Stimulated activated CD4-positive, alpha-beta T cell treated with anti-CD3 and anti-CD28 coated beads, Interleukin-1b, Interleukin-23, amount 100 ng/mL, for 1 hour (primary cell): ENCODE measurements around the gene KDM3A.
"Not testable (repeated sequence)": the region's sequence is repeated elsewhere in the genome, so short reads cannot be mapped to it uniquely, and the experiment has no call there.

Experiments
- DNase-seq, 2 donors: peaks; one replicate each; pipeline ENCODE4 v3.0.0-alpha.2; 2020; ENCODE audit warnings: low read depth in 2 of 2

Gene KDM3A

GRCh38 chr2:86480105-86480504, 38.9 kb downstream of the KDM3A start:
- no peak for DNase-seq

DNA sequence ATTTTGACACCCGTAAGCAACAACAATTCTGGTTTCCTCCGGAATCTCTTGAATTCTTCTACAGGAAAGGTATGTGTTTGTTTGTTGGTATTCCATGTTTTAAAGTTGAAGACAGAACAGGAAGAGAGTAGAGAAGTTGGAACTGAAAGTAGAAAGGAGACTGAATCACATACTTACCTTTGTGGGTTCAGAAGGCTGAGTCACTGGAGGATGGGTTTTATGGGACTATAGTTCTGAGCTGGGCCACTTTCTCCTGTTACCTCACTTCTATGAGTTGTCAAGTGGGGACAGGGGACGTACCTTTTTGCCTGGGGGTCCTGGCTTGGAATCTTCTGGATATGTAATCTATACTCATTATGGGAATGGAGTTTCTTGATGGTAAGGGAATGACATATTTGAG, 40.9 kb downstream of the KDM3A start:
- no peak for DNase-seq

- DNase-seq: no peak
Observed at GRCh38 chr2:86484385-86484784, 43.2 kb downstream of the KDM3A start.

DNA sequence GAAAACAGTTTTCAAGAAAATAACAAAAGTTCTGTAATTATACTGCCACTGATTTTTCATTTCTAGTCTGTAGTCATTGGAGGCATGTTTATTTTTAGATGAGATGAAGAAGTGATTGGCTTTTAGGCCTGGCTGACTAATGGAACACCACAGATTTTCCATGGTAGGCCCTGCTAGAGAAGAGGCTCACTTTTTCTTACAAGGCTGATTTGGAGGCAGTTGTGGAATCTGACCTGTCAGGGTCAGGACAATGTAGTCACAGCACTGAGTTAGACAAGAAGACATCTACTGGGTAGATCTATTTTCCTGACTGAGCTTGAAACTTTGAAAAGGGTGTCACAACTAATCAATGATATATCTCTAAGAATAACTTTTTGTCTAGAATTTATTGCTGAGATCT, 43.9 kb downstream of the KDM3A start:
- DNase-seq: no peak

- DNase-seq: no peak
Observed at GRCh38 chr2:86485802-86486201, 44.6 kb downstream of the KDM3A start.

DNA sequence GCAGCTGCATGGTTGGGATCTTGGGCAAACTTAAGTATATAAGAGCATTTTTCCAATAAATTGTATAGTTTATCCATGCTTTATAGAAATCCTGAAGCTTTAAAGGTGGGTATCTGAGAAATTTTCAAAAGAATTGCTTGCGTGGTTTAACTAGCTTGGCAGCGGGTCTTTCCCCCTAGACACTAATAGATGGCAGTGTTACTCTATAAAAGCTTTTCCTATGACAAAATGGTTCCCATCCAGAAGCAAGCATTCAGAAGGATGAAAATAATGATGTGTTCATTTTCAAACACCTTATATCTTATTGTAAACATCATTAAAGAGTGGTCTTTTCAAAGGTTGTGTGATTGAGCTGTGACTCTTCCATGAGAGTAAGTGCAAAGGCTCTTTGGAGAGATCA, 45.9 kb downstream of the KDM3A start:
- no peak for DNase-seq

- DNase-seq: no peak
Observed at GRCh38 chr2:86488561-86489250, 47.5 kb downstream of the KDM3A start.

DNA sequence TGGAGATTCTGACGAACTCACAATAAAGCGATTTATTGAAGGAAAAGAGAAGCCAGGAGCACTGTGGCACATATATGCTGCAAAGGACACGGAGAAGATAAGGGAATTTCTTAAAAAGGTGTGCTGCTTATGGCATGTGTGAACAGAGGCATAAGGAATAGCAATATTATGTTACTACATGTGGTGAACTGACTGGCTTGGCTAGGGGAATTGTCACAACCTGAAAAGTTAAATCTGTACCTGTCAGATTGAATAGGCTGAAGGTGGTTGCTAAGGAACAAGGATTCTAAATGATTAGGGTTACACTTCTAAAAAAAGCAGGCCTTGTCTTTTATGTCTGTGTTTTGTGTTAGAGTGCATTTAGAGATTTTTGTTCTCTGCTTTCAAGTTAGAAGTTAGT, 48.4 kb downstream of the KDM3A start:
- DNase-seq: no peak

GRCh38 chr2:86490245-86490644, 49.1 kb downstream of the KDM3A start:
- DNase-seq: no peak

DNA sequence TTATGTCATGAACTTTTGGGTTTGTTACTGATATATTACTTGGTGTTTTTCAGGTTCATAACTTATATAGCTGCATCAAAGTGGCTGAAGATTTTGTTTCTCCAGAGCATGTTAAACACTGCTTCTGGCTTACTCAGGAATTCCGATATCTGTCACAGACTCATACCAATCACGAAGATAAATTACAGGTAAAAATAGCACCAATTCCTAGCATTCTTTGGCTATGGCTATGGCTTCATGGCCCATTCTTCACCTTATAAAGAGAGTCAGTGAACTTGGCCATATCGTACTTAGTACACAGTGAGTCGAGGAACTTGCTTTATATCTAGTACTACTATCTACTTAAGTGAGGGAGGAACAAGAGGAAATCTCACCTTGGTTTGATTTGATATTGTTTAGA, 49.9 kb downstream of the KDM3A start:
- DNase-seq: no peak

- DNase-seq: no peak
Observed at GRCh38 chr2:86492048-86492453, 50.9 kb downstream of the KDM3A start.

DNA sequence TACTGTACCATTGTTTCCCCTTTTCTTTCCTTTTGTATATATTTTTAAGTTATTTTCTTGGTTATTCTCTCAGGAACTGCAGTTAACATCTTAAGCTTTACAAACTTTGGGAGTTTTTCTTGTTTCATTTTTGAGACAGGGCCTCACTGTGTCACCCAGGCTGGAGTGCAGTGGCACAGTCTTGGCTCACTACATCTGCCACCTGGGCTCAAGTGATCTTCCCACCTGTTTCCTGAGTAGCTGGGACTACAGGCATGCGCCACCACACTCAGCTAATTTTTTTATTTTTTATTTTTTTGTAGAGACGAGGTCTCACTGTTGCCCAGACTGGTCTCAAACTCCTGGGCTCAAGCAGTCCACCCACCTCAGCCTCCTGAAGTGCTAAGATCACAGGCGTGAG, 55.2 kb downstream of the KDM3A start:
- not testable (repeated sequence) for DNase-seq

- DNase-seq: no peak
Observed at GRCh38 chr2:86498468-86499260, 57.5 kb downstream of the KDM3A start.

- no peak for DNase-seq
Observed at GRCh38 chr2:86499326-86499725, 58.2 kb downstream of the KDM3A start.

DNA sequence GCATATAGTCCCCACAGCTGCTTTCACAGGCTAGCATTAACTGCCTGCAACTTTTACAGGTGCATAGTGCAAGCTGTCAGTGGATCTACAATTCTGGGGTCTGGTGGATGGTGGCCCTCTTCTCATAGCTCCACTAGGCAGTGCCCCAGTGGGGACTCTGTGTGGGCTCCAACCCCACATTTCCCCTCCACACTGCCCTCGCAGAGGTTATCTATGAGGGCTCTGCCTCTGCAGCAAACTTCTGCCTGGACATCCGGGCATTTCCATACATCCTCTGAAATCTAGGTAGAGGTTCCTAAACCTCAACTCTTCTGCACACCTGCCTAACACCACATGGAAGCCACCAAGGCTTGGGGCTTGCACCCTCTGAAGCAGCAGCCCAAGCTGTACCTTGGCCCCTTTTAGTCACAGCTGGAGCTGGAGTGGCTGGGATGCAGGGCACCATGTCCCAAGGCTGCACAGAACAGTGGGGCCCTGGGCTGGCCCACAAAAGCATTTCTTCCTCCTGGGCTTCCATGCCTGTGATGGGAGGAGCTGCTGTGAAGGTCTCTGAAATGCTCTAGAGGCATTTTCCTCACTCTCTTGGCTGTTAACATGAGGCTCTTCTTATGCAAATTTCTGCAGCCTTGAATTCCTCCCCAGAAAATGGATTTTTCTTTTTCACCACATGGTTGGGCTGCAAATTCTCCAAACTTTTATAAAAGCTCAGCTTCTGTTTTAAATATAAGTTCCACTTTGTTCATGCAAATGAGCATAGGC, 59.3 kb downstream of the KDM3A start:
- DNase-seq: no peak

- no peak for DNase-seq
Observed at GRCh38 chr2:86507600-86507999, 66.4 kb downstream of the KDM3A start.

- no peak for DNase-seq
Observed at GRCh38 chr2:86510436-86510933, 69.3 kb downstream of the KDM3A start.

GRCh38 chr2:86512034-86512433, 70.9 kb downstream of the KDM3A start:
- no peak for DNase-seq

DNA sequence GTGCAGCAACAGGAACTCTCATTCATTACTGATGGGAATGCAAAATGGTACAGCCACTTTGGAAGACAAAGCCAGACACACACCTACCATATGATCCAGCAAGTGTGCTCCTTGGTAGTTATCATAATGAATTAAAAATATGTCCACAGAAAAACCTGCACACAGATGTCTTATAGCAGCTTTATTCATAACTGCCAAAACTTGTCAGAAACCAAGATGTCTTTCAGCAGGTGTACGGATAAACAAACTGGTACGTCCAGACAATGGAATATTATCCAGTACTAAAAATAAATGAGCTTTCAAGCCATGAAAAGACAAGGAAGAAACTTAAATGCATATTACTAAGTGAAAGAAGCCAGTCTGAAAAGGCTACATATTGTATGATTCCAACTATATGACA, 71.7 kb downstream of the KDM3A start:
- no peak for DNase-seq

GRCh38 chr2:86513948-86514660, 72.9 kb downstream of the KDM3A start:
- no peak for DNase-seq

GRCh38 chr2:86518481-86518880, 77.3 kb downstream of the KDM3A start:
- peak in 1 of 2 donors; percentile 3 for DNase-seq

GRCh38 chr2:86519349-86519748, 78.2 kb downstream of the KDM3A start:
- no peak for DNase-seq
